NCI-H2171 (cell line): Measurements from ENCODE around the gene GUSB.
"Not testable (repeated sequence)": the region's sequence is repeated elsewhere in the genome, so short reads cannot be mapped to it uniquely, and the experiment has no call there.

Experiments used
- DNase-seq: peaks from one replicate; lab custom pipeline; 2025; lab: John Stamatoyannopoulos, UW

GUSB gene

DNA sequence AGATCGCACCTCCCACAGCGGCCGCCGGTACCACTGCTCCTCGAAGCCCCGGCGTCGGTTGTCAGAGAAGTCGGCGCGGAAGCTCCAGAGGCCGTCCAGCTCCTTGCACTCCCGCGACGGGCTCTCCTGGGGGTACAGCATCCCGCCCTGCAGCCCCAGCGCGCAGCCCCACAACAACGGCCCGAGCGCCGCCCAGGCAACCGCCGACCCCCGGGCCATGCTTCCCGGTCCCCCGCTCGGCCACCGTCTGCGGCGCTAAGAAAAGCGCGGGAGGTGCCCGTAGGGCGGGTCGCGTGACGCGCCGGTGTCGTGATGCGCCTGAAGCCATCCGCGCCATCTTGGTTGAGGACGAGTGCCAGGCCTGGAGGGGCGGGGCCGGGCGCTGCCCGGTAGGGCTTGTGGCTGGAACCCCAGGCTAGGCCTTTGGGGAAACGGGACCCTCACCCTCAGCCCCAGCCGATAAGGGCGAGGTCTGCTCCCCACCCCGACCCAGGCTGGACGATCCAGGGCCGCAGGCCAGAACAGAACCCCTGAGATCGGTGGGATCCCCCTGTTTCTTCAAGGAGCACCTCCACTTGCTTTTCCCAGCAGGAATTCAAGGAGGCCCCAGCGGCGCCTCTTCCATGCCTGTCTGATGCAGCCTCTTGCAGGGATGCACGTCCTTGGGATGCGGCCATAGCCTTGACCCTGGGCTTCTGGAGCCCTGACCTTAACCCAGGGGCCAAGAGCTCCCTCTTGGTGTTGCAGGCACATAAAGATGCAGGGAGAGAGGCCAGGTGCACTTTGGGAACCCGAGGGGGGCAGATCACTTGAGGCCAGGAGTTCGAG, at the start of gene GUSB:
Gene GUSB (minus strand): TSS at position 249 of the 828 bp plus-strand sequence. CDS start 30 bp downstream, at position 219.
- DNase-seq = peak; percentile 95

DNA sequence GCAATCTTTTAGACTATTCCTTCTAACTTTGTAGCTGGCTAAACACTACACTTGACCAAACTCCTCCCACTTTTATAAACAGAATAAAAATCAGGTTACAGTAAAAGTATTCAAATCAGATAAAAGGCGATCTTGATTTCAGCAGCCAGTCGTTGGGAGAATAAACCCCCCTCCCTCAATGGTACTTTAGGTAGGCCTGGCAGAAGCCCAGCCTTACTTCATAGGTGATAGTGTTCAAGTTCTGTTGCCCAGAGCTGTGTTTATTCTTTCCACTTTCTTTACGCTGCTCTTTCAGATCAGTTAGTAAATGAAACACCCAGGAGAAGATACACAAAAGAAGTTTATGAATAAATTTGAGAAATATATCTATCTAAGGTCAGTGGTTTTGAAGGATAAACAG, 46.3 kb upstream of the GUSB start:
- DNase-seq = not testable (repeated sequence)

DNA sequence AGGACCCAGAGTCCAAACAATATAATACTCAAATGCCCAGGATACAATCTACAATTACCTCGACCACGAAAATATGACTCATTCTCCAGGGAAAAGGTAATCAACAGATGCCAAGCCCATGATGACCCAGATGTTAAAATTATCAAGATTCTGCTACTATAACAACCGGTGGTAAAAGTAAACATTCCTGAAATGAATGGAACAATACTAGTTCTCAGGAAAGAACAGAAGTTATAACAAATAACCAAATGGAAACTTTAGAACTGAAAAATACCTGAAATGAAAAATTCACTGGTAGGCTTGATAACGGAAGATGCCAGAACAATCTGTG, 34.1 kb upstream of the GUSB start:
- no peak for DNase-seq

DNA sequence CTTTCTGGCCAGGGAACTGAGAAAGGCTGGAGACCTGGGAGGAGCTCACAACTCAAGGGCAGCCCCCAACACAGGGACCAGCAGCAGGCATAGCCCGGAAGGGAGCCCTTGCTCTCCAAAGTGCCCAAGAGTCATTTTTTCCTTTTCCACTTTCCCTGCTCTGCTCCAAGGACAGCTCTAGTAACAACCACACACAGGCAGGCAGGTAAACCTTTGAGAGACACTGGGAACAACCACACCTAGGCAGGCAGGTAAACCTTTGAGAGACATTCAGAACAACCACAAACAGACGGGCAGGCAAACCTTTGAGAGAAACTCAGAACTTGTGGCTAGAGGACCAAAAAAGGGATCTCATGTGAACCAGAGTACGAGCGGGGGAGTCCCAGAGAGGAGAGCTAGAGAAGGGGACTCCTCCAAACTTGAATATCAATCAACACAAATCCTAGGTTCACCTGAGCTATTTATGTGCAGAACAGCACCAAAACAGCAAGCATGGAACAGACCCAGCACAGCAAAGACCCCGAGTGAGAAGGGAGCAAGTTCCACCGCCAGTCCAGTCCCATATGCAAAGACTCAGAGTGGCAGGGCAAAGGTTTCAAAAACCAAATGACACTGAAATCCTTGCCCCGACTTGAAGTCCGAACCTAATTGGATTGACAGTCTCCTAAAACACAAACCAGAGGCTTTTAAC, 33.6 kb upstream of the GUSB start:
- no peak for DNase-seq

DNA sequence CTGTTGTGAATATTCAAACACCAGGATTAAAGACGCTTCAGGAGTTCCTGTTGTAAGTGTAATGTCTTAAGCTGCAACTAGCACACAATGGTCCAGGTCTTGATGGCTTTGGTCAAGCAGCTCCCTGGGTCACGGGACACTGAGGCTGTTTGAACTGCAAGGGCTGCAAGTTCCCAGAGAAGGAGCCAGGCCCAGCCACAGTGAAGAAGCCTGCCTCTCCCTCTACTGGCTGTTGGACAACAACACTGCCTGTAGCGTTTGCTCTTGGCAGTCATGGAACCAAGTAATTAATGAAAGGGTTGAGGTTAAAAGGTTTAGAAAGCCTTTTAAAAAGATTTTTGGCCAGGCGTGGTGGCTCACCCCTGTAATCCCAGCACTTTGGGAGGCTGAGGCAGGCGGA, 31.9 kb upstream of the GUSB start:
- no peak for DNase-seq

DNA sequence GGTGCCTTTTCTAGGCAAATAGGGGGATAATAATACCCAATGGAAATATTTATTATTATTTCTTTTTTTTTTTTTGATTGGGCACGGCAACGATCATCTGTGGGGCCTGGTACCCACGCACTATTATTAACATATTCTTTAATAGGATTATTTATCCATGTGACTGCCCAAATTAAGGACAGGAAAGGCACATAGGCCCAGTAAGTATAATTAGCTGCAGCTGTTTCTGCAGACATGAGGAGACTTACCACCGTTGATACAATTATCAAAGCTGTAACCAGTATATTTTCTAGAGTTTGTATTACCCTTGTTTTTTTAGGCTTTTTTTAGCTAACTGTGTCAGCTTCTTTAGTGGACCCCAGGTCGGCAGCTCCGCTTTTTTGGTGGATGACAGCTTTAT, 25.2 kb upstream of the GUSB start:
- no peak for DNase-seq

DNA sequence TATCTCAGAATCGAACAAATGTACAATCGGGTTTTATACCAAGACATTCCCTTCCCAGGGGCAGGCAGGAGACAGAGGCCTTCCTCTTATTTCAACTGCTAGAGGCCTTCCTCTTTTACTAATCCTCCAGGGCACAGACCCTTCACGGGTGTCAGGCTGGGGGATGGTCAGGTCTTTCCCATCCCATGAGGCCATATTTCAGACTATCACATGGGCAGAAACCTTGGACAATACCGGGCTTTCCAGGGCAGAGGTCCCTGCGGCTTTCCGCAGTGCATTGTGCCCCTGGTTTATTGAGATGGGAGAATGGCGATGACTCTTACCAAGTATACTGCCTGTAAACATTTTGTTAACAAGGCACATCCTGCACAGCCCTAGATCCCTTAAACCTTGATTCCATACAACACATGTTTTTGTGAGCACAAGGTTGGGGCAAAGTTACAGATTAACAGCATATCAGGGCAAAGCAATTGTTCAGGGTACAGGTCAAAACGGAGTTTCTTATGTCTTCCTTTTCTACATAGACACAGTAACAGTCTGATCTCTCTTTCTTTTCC, 23.2 kb upstream of the GUSB start:
- not testable (repeated sequence) for DNase-seq

DNA sequence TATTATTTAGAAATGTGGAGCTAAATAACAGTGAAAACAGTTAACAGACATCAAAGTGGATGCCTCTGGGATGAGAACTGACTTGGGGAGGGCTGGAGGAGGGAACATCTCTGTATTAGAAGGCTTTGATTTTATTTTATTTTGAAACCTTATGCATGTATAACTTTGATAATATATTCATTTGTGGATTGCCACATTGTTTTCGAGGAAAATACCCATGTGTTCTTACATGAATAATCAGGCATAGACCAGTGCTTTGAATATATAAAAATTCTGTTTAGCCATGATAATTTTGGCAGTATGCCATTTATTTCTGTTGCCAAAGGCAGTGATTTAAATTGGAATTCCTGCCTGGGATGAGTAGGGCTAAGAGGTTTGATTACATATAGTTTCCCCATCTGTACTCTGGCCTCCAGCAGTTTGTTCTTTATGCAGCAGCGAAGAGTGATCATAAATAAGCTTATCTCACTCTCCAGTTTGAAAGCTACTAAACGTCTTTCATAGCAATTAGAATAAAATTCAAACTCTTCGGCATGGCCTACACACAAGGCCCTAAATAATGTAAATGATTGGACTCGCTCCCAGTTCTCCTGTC, 18.9 kb upstream of the GUSB start:
- not testable (repeated sequence) for DNase-seq

DNA sequence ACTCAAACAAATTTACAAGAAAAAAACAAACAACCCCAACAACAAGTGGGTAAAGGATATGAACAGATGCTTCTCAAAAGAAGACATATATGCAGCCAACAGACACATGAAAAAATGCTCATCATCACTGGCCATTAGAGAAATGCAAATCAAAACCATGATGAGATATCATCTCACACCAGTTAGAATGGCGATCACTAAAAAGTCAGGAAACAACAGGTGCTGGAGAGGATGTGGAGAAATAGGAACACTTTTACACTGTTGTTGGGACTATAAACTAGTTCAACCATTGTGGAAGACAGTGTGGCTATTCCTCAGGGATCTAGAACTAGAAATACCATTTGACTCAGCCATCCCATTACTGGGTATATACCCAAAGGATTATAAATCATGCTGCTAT, 13.0 kb upstream of the GUSB start:
- DNase-seq = not testable (repeated sequence)

DNA sequence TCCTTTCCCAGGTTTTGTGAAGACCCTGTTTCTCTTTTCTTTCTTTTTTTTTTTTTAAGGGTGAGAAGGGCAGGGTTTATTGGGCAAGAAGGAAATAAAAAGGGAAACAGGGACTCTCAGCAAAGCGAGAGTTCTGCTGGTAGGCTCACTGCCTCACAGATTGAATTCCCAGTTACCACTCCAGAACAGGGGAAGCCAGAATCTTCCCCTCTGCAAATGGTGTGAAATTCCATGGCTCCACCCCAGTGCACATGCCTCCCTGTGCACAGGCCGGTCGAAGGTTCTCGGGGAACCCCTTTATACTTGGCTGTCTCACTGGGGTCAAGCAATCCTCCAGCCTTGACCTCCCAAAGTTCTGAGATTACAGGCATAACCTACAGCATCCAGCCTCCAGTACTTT, 10.5 kb upstream of the GUSB start:
- DNase-seq = no peak

DNA sequence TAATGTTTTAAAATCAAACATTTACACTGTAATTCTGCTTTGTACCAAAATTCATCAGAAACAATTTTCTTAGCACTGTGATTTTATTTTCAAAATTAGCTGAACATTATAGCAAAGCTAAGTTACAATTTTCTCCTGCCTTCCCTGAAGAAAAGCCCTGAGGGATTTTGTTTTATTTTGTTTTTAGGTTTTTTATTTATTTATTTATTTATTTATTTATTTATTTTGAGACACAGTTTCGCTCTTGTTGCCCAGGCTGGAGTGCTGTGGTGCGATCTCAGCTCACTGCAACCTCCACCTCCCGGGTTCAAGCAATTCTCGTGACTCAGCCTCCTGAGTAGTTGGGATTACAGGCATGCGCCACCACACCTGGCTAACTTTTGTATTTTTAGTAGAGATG, 9.8 kb upstream of the GUSB start:
- DNase-seq = not testable (repeated sequence)

DNA sequence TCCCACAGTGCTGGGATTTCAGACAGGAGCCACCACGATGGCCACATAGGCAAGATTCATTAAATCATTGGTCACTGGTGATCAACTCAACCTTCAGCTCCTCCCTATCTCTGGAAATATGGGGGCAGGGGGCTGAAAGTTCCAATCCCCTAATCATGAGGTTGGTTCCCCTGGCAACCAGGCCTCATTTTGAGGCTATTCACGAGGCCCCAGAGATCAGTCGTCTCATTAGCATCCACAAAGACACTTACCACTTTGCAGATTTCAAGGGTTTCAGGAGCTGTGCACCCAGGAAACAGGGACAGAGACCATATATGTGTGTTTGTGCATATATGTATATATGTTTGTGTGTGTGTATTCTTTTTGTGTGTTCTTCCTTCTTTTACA, 7.7 kb upstream of the GUSB start:
- DNase-seq = no peak

DNA sequence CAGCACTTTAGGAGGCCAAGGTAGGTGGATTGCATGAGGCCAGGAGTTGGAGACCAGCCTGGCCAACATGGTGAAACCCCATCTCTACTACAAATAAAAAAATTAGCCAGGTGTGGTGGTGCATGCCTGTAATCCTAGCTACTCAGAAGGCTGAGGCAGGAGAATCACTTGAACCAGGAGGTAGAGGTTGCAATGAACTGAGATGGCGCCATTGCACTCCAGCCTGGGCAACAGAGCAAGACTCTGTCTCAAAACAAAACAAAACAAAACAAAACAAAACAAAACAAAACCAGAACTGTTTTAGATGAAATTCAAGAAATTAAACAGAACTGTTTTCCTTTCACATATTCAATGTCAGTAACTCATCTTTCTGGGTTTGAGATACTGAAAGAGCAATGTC, 6.5 kb upstream of the GUSB start:
- DNase-seq = not testable (repeated sequence)

DNA sequence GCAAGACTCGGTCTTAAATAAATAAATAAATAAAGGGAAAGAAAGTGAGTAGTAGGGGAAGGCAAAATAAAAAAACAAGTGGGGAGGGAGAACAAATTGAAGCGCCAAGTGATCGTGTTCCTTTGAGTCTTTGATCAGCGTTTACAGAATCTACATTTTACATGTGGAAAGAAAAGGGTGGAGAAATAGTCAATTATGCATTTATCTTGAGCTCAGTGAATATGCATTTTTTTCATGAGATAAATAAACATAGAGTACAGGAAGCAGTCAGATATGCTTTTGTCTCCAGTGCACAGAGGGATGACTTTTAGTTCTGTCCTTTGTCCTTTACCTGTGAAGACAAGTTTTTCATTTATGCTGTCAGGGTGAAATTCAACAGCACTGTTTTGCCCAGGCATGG, 6.1 kb upstream of the GUSB start:
- no peak for DNase-seq

DNA sequence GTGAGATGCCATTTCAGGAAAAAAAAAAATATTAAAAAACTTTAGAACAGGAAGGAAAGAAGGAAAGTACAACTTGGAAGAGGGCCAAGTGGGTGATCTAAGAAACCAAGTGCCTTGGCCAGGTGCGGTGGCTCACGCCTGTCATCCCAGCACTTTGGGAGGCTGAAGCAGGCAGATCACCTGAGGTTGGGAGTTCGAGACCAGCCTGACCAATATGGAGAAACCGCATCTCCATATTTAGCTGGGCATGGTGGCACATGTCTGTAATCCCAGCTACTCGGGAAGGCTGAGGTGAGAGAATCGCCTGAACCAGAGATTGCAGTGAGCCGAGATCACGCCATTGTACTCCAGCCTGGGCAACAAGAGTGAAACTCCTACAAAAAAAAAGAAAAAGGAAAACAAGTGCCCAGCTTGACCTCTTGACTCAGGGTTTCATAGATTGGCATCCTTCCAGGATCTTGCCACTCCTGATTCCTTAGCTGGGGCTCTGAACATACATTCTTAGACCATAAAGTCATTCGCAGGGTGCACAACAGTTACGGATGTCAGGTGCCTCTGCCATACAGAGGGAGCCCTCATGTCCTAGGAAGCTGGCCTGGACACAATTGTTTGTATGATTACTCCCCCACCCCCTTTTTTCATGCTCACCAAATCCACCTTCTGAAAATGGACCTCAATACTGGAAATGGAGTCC, 2.1 kb upstream of the GUSB start:
- DNase-seq = no peak

DNA sequence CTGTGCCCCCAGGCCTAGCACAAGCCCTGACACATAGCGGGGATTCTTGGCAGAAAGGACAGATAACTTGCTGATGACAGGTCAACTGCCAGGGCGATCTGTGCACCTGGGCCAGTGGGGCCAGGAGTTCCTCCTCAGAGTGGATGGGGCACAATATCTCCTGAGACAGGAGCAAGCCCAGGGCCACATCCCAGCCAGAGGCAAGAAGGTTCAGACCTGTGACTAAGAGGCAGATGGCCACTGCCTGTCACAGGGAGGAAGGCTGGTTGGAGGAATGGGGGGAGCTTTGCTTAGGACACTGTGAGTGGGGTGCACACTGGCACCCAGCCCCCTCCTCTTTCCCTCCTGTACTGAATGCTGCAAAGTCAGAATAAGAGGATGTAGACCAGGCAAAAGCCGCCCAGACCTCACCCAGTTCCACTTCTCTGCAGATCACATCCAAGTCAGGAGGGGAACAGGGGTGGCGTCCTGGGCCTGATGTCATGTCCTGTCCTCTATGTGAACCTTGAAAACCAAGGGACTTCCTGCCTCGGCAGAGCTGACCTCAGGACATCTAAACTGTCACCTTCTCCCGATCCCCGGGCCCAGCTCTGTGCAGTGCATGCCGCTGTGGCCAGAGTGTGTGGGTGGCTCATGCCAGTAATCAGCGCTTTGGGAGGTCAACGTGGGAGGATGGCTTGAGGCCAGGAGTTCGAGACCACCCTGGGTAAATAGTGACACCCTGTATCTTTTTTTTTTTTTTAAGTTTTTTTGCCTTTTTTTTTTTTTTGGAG, 1.3 kb downstream of the GUSB start:
- no peak for DNase-seq

DNA sequence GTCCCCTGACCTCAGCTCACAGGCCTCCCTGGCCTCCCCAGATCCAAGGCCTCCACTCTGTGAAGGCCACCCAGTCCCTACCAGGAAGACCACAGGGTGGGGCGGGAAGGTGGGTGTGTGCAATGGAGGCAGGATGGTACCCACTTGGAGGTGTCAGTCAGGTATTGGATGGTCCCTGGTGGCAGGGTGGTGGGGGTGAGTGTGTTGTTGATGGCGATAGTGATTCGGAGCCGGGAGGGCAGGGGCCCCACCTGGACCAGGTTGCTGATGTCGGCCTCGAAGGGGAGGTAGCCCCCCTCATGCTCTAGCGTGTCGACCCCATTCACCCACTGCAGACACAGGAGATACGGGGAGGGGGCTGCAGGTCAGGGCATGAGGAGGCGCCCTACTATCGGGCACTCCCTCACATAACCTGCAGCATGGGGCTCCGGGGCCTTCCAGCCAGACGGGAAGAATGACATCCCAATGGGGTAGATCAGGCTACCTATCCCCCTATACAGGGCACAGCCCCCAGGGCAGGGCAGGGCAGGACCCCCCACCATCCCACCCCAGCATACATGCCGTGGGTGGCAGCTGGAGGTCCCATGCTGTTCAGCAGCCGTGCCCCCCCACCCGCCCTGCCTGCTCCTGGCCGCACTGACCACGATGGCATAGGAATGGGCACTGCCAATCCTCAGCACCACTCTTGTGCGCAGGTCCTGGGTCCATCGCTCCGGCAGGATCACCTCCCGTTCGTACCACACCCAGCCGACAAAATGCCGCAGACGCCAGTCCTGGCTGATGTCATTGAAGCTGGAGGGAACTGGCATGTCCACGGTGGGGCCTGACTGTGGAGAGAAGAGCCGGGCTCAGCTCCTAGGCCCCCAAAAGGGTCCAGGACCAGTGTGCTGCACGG, 2.2 kb downstream of the GUSB start:
- no peak for DNase-seq

DNA sequence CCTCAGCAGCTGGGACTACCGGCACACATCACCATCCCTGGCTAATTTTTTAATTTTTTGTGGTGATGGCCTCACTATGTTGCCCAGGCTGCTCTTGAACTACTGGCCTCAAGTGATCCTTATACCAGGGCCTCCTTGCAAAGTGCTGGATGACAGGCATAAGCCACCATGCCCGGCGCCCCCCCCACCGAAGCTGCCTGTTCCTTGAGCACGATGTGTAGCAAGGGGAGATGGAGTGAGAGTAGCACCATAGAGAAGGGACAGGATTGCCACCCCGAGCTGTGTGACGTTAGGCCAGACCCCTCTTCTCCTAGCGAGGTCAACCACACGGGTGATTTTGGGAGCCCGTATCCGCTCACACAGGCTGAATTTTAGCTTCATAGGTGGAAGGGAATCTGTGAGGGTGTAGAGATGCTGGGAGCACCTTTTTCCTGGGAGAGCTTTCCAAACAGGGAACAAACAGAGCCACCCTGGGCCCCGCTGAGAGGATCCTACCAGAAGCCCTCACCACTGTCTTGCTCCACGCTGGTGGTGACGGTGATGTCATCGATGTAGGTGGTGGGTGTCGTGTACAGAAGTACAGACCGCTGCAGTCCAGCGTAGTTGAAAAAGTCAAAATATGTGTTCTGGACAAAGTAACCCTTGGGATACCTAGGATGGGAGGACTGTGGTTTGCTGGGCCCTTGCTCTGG, 3.0 kb downstream of the GUSB start:
- no peak for DNase-seq

DNA sequence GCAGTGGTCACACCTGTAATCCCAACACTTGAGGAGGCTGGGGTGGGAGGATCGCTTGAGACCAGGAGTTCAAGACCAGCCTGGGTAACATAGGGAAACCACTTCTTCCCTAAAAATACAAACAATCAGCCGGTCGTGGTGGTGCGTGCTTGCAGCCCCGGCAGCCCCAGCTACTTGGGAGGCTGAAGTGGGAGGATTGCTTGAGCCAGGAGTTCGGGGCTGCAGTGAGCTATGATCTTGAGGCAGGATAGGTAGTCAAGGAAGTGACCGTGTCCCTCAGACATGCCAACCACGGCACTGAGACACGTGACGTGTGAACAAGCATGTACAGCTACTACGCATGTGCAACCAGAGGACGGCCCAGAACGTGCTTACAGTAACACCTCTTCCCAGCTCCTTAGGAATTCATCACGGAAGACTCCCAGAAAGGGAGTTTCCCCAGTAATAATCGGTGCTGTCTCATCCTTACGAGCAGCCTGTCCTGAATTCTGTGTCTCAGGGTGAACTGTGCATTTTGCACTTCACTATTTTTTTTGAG, 5.3 kb downstream of the GUSB start:
- no peak for DNase-seq
